ENCODE data around the gene KCNQ5. TPM values are rescaled to one million over a fixed set of nuclear protein-coding genes. Genes with fewer than 3 reads are reported as not detected.
"Not testable (repeated sequence)": the region's sequence is repeated elsewhere in the genome, so short reads cannot be mapped to it uniquely, and the experiment has no call there.

KCNQ5 gene
- total RNA-seq, 1 experiment from 2014 or later: 0.27 TPM

- no peak for DNase-seq (ENCODE audit: low read depth)
- in situ Hi-C loops (cut with HindIII; ENCODE audit: low pct_unique_long_range_greater_than_20kb, low sequenced_read_pairs): no loop called here
Measured at GRCh38 chr6:72850469-72850868, 228.6 kb downstream of the KCNQ5 start.

DNA sequence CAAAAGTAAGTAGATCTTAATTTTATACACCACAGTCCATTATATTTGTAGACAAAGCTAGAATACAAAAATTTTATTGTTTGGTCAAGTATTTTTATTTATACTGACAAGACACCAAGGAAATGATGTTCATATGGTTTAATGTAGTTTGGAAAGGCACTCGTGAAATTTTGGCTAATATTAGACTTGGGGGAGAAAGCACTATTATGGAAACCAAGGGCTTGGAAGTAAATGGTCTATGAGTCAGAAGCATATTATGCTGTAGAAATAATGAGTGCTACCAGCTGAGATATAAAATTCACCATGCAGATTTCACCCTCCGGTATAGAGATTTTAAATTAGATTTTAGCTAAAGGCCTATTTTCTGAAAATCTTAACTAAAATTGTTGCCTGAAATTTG, 233.6 kb downstream of the KCNQ5 start:
- in situ Hi-C loops (cut with HindIII; ENCODE audit: low pct_unique_long_range_greater_than_20kb, low sequenced_read_pairs): no loop called here
- no peak for DNase-seq (ENCODE audit: low read depth)

- no peak for DNase-seq (ENCODE audit: low read depth)
- in situ Hi-C loops (cut with HindIII; ENCODE audit: low pct_unique_long_range_greater_than_20kb, low sequenced_read_pairs): no loop called here
Measured at GRCh38 chr6:72856801-72857200, 234.9 kb downstream of the KCNQ5 start.

GRCh38 chr6:72857791-72858585, 236.1 kb downstream of the KCNQ5 start:
- in situ Hi-C loops (cut with HindIII; ENCODE audit: low pct_unique_long_range_greater_than_20kb, low sequenced_read_pairs): no loop called here
- DNase-seq (ENCODE audit: low read depth): no peak

GRCh38 chr6:72861059-72861458, 239.2 kb downstream of the KCNQ5 start:
- in situ Hi-C loops (cut with HindIII; ENCODE audit: low pct_unique_long_range_greater_than_20kb, low sequenced_read_pairs): no loop called here
- no peak for DNase-seq (ENCODE audit: low read depth)

DNA sequence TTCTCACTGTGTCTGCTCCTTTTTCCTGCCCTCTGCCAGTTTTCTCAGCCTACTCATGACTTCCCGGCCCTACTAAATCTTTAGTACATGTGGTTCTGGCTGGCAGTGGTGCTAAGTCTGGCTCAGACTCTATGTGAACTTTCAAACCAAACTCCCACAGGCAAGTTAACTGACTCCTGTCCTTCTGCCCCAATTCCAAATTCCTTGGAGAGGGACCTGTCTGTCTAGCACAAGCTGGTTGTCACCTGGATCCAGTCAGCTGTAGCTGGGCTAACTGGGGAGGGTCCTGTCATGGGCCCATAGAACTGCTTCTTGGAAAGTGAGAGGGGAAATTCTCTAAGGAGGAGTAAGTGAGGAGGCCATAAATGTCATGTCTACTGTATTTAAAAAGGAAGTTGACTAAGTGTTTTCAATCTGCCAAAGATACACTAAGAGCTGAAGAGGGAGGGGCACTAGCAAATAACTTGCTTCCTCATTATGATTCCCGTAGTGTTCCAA, 240.1 kb downstream of the KCNQ5 start:
- in situ Hi-C loops (cut with HindIII; ENCODE audit: low pct_unique_long_range_greater_than_20kb, low sequenced_read_pairs): no loop called here

DNA sequence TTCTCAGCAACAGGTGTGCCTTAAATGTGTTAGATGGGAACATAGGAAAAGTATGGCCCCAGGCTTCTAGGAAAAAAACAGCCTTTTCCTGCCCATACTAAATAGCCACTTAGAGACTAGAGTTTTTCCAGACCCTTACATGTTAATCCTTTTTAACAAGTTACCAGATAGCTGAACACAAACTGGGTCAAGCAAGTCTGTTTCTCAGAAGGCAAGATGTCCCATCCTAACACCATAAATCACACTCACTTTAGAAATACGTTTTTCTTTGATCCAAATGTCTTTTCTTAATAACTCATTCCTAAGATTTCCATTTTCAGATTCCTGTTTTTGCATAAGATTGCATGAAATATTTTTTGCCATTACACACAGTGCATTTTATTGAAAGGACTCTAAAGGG, 241.3 kb downstream of the KCNQ5 start:
- in situ Hi-C loops (cut with HindIII; ENCODE audit: low pct_unique_long_range_greater_than_20kb, low sequenced_read_pairs): no loop called here
- no peak for DNase-seq (ENCODE audit: low read depth)

More for the DNA sequence above, 240.1 kb downstream of the KCNQ5 start:
- DNase-seq (ENCODE audit: low read depth): no peak

DNA sequence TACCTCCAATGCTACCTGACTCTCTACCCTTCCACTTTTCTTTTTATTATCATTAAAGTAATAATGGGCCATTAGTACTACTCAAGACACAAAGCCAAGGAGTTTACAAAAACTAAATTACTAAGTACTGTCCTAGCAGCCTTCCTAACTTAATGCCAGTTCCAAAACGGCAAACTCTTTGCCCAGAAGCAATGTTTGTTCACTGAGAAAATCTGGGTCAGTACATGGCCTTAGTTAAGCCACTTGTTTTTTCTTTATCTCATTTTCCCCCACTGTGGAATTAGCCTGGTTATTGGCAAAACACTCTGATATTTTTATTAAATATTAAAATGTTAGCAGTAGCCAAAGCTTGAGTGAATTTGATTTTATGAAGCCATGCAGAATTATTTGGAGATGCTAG, 242.4 kb downstream of the KCNQ5 start:
- no peak for DNase-seq (ENCODE audit: low read depth)
- in situ Hi-C loops (cut with HindIII; ENCODE audit: low pct_unique_long_range_greater_than_20kb, low sequenced_read_pairs): no loop called here

- DNase-seq (ENCODE audit: low read depth): no peak
- in situ Hi-C loops (cut with HindIII; ENCODE audit: low pct_unique_long_range_greater_than_20kb, low sequenced_read_pairs): no loop called here
Measured at GRCh38 chr6:72864799-72865198, 242.9 kb downstream of the KCNQ5 start.

DNA sequence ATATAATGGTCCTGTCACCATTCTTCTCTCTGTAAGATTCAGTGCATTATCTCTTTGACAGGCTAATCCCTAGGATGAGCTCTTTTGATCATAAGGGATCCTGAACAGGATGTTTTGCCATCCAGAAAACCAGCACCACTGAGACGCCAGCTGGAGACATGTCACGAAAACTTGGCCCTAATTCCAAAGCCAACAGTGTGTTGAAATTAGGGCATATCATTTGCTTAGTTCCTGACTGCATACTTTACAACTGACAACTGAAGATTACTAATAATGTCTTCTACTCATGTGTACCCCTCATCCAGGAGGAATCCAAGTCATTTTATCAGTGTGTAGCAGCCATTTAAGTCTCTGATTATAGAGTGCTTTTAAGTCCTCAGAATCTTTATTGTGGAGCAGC, 243.6 kb downstream of the KCNQ5 start:
- in situ Hi-C loops (cut with HindIII; ENCODE audit: low pct_unique_long_range_greater_than_20kb, low sequenced_read_pairs): no loop called here
- DNase-seq (ENCODE audit: low read depth): no peak

DNA sequence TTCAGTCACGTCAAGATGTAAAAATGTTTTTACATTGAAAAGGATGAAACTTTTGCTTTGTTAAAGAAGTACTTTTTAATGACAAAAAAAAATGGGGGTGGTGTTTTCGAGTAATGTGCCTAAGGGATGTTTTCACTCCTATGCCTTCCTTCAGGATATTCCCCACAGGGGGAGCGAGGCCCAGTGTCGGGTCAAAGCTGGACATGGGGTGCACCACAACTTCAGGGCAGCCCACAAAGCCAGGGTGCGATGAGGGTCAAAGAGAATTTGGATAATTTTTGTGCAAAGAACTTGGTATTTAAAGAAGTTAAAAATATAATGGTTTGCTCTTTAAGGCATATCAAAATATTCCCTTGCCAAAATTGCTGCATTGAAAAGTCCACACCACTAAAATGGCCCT, 247.8 kb downstream of the KCNQ5 start:
- in situ Hi-C loops (cut with HindIII; ENCODE audit: low pct_unique_long_range_greater_than_20kb, low sequenced_read_pairs): no loop called here
- DNase-seq (ENCODE audit: low read depth): no peak

DNA sequence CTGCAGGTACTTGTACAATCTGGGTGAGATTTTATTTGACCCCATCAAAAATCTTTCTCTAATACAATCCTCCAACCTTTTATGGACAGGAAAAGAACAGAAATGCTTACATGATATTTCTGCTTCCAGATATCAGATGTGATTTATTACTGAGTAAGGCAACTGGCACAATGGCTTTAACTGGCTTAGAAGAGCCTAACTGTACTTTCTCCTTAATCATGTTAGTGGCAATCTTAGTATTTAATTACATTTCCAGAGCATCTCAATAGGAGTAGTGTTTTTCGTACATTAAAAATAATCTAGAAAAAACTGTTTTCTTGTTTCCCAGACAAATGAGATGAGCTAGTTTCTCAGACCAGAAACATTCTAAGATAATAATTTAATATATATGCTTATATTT, 251.6 kb downstream of the KCNQ5 start:
- in situ Hi-C loops (cut with HindIII; ENCODE audit: low pct_unique_long_range_greater_than_20kb, low sequenced_read_pairs): no loop called here
- DNase-seq (ENCODE audit: low read depth): no peak

DNA sequence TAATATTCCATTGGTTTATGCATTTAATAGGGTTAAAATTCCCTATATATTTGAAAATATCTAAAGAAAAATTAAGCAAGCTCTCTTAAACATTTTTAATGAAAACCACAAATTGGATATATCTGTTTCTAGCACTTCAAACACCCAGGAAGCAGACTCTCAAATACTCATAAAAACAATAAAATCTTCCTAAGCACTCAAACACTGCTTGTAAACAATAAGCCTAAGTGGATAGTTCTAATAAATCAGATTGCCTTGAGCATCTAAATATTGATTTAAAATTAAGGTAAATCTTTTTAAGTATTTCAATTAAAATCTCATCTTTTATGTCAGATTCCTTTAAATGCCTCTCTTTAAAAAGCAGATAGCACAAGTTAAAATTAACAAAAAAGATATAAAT, 254.4 kb downstream of the KCNQ5 start:
- no peak for DNase-seq (ENCODE audit: low read depth)
- in situ Hi-C loops (cut with HindIII; ENCODE audit: low pct_unique_long_range_greater_than_20kb, low sequenced_read_pairs): no loop called here

DNA sequence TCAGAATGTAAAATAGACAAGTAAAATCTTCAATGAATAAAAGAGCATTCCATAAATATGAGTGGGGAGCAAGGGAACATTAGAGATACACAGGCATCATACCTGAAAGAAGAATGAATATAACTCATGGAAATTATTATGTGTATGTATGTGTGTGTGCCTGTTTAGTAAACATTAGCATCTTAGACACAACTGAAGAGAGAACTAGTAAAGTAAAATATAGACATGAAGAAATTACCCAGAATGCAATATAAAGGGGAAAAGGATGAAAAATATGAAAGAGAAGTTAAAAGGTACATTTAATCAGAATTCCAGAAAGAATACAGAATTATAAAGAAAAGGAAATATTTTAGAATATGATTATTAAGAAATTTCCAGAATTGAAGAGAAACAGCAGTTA, 264.3 kb downstream of the KCNQ5 start:
- in situ Hi-C loops (cut with HindIII; ENCODE audit: low pct_unique_long_range_greater_than_20kb, low sequenced_read_pairs): no loop called here
- no peak for DNase-seq (ENCODE audit: low read depth)

GRCh38 chr6:72890233-72890632, 268.4 kb downstream of the KCNQ5 start:
- in situ Hi-C loops (cut with HindIII; ENCODE audit: low pct_unique_long_range_greater_than_20kb, low sequenced_read_pairs): no loop called here
- DNase-seq (ENCODE audit: low read depth): no peak

- no peak for DNase-seq (ENCODE audit: low read depth)
- in situ Hi-C loops (cut with HindIII; ENCODE audit: low pct_unique_long_range_greater_than_20kb, low sequenced_read_pairs): no loop called here
Measured at GRCh38 chr6:72890671-72891070, 268.8 kb downstream of the KCNQ5 start.

GRCh38 chr6:72892901-72893300, 271.0 kb downstream of the KCNQ5 start:
- in situ Hi-C loops (cut with HindIII; ENCODE audit: low pct_unique_long_range_greater_than_20kb, low sequenced_read_pairs): no loop called here
- DNase-seq (ENCODE audit: low read depth): no peak

- DNase-seq (ENCODE audit: low read depth): no peak
- in situ Hi-C loops (cut with HindIII; ENCODE audit: low pct_unique_long_range_greater_than_20kb, low sequenced_read_pairs): no loop called here
Measured at GRCh38 chr6:72894091-72894490, 272.2 kb downstream of the KCNQ5 start.

- in situ Hi-C loops (cut with HindIII; ENCODE audit: low pct_unique_long_range_greater_than_20kb, low sequenced_read_pairs); DNase-seq (ENCODE audit: low read depth): not testable (repeated sequence)
Measured at GRCh38 chr6:72898313-72898712, 276.4 kb downstream of the KCNQ5 start.

Data from Caki2 (cell line).